Non-pigmented ciliary epithelial cell (primary cell): ENCODE measurements around the gene SPINK14.

Experiments
- DNase-seq: peaks from one replicate; pipeline ENCODE4 v3.0.0-alpha.2; 2010; ENCODE audit warnings: low read depth

The SPINK14 gene

DNA sequence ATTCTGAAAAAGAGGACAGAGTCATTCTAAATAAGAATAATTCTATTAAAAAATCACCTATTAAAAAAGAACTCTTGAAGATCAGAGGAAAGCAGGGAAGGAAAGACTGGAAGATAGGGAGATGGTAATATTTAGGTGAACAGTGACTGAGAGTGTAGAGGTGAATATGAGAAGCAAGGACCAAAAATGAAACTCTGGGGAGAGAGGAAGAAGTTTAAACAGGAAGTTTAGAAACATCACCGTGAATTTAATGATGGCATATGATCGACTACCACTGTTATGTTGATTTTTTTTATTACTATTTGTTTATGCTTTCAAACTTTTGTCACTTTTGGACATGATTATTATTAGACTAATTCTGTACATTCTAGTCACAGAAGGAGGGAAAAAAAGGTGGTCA is 32.8 kb downstream of the SPINK14 start:
- DNase-seq = no peak

DNA sequence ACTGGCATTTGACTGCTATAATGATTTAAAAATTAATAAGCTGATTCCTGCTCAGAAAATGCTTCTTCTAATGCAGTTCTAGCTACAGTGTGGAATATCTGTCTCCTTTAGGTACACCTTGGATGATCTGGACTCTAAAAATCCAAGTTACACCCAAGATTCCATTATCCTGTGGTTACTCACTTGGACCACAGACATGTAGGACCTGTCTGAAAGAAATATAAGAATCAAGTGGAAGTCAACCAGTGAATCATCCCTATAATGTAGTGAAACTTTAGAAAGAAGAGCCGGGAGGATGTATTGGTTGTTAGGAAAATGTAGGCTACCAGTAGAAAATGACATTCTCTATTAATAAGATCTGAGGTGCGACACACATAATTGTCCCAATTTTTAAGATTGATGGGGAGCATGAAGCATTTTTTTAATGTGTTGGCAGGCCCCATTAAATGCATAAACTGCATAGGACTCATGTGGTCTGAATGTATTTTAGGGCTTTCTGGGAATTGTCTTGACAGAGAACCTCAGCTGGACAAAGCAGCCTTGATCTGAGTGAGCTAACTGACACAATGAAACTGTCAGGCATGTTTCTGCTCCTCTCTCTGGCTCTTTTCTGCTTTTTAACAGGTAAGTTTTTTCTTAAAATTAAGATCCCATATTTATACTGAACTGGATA is 34.3 kb downstream of the SPINK14 start, which contains the start of gene SPINK6:
SPINK6 (plus strand) TSS at position 512 of the 673 bp plus-strand sequence; CDS start at position 567, 55 bp downstream.
- peak; percentile 1 for DNase-seq

DNA sequence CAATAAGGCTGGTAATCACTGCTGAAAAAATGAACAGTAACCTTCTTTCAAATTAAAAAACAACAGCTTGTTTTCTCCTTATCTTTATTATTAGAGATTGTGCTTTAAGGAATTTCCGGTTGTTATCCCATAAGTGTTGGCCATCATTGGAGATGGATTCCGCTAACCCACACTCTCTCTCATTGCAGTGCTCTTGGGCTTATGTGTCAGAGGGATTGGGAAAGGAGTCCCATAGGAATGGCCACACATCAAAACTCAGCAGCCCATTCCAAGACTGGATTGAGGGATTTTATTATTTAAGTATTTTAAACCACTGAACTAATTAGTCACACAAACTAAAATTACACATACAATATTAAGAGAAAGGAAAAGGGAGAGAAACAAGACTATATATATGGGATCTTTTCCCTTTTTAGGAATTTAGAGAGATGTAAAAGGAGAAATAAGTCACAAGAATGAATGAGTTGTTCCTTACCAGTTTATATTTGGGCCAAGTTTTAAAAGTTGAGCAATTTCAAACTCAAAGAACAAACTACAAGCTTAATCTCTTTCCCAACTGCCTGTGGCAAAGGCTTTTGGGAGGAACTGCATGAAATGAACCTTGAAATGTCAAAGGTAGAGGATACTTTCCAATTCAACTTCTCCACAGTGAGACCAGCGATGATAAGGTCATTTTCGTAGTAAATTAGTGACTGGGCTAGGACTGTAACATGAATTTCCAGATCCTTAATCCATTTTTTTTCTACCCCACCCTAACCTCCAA is 36.9 kb downstream of the SPINK14 start:
- no peak for DNase-seq

DNA sequence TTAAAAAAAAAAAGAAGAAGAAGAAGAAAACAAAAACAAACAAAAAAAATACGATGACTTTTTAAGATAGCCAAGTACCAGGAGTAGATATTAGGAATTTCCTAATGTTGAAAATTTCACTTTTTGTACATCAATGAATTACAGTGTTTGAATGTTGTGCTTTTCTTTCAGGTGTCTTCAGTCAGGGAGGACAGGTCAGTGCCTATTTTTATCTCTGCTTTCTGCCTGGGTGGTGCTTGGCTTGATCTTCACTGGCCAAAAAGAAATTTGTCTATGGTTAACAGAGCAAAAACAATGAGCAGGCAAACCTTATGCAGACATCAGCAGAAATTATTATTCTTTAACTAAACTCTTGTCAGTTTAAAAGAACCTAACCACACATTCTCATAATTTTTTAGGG is 37.5 kb downstream of the SPINK14 start:
- DNase-seq = no peak

DNA sequence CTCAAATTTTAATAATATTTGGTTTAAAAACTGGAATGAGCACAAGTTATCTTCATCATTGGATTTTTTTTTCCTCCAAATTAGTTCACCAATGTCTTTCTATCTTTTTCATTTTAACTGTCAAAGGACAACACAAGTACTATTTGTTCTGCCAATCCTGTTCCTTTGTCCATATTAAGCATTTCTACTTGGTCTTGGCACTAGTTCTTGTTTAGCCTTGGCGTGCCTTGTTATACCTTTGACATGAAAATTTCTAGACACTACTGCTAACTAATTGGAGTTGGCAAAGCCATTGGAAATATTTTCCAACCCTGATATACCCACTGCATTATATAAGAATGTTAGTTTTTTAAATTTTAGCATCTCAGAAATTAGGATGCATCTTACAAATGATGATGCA is 38.3 kb downstream of the SPINK14 start:
- DNase-seq = no peak

DNA sequence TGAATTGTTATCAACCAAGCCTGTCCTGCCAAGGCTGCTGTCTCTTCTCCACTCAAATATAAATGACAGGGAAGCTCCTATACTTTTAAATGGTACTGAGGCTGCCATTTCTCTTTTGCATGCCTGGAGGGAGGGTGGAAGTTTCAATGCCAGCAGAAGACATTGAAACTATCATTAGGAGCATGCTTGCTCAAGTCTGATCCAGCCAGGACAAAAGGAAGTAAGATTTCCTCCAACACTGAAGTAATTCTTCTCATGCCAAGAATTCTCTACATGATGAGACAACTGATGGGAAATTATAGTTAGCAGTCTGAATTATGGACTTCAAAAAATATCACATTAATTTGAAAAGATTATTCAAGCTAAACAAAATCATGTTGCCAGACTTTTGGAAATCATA is 39.9 kb downstream of the SPINK14 start:
- no peak for DNase-seq

DNA sequence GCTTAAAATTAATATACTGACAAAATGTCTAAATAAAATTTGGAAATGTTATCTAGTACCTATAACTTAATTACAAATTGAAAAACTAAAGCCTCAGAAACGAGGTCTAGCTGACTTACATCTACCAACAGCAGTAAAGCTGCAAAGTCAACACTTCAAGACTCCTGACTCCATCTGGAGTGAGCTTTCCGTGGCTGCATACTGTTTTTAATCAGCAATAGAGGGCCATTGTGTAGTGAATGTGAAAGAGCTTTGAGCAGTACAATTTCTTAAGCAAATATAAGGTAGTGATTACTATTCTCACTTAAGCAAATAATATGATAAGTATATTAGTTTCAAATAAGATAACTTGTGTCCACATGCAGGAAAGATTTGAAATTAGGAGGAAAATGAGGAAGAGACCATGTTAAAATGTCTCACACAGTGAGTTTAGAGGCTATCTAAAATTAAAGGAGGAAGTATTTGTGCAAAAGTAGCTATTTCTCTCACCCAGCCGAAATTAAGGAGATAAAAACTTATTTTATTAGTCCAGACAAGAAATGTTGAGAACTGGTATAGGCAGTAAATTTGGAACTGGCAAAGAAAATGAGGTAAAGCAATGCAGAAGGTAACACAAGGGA is 40.9 kb downstream of the SPINK14 start:
- no peak for DNase-seq

DNA sequence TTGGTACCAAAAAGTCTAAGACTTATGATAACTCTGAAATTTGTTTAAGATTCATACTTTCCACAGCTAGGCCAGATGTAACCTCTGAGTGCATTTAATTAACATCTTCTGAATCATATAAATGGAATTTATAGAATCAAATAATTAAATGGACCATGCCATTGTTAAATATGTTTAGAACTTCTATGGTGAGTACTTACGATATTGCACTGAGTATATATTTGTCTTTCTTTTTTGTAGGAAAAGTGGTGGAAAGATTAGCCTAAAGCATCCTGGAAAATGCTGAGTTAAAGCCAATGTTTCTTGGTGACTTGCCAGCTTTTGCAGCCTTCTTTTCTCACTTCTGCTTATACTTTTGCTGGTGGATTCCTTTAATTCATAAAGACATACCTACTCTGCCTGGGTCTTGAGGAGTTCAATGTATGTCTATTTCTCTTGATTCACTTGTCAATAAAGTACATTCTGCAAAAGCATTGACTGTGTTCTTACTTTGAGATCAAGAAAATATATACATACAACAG is 46.4 kb downstream of the SPINK14 start:
- DNase-seq = no peak

DNA sequence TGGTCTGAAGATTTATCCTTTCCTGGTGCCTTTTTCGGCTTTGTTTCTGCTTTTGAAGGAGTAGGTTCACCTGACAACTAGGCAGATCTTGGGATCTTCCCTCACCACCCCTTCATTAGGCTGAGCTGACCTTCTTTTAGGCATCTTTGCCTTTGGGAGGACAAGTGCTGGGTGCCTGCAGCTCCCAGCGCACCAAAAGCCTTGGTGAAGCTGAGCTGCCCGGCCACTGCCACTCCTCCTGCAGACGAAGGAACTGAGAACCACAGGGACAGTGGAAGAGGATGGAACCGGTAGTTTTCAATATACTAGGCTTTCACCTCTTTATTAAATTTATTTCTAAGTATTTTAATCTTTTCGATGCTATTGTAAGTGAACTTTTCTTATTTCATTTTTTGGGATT is 53.2 kb downstream of the SPINK14 start:
- DNase-seq = no peak

DNA sequence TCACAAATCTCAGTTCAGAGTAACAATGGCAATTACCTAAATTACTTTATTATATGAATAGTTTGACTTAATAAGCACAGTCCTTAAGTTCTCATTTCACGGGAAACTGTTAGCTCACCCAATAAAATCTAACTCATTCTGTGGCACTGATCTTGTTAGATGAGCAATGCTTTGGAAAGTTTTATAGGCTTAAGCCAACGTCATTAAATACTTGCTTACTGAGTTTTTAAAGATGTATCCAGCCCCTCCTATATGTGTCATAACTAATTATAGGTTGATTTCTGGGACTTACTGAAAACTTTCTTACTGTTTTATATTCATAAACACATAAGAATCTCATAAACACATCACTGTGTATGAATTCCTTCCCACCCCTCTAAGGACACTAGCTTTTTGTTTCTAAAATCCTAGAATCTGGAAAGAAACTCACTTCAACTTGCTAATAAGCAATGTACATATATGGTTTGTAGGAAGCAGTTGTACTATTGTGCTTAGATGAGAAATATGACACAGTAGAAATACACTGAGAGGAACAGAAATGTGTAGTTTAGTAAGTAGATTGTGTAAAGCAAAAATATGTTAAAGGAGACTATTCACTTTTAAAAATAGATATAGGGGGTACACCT is 55.9 kb downstream of the SPINK14 start:
- DNase-seq = no peak
